ENCODE data around the gene ZNF689. TPM values are rescaled to one million over a fixed set of nuclear protein-coding genes. Genes with fewer than 3 reads are reported as not detected.

The ZNF689 gene
- total RNA-seq, 1 donor from 2014 or later = 24.5 TPM

GRCh38 chr16:30569281-30569680 is 40.9 kb downstream of the ZNF689 start:
- Mint-ChIP-seq H3K9me3 (ENCODE audit: low read depth) (no peaks in the 10 kb centered on the region), H3K4me1 (ENCODE audit: low read depth) (peaks cover 32% of the 10 kb centered on the region), H3K27me3 (no peaks in the 10 kb centered on the region), H3K4me3 (ENCODE audit: low read depth) (no peak overlapping the region), H3K27ac (no peak overlapping the region), H3K36me3 (ENCODE audit: insufficient read depth) (no peaks in the 10 kb centered on the region)
- DNase-seq (ENCODE audit: low spot score, unreplicated experiment) = no peak
- TF ChIP-seq, protein P1, sequence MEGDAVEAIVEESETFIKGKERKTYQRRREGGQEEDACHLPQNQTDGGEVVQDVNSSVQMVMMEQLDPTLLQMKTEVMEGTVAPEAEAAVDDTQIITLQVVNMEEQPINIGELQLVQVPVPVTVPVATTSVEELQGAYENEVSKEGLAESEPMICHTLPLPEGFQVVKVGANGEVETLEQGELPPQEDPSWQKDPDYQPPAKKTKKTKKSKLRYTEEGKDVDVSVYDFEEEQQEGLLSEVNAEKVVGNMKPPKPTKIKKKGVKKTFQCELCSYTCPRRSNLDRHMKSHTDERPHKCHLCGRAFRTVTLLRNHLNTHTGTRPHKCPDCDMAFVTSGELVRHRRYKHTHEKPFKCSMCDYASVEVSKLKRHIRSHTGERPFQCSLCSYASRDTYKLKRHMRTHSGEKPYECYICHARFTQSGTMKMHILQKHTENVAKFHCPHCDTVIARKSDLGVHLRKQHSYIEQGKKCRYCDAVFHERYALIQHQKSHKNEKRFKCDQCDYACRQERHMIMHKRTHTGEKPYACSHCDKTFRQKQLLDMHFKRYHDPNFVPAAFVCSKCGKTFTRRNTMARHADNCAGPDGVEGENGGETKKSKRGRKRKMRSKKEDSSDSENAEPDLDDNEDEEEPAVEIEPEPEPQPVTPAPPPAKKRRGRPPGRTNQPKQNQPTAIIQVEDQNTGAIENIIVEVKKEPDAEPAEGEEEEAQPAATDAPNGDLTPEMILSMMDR (IDR thresholded peaks at IDR 0.05; ENCODE audit: unreplicated experiment) = no peak

GRCh38 chr16:30567991-30568638 is 42.1 kb downstream of the ZNF689 start:
- peaks cover 28% of the 10 kb centered on the region for H3K4me1 Mint-ChIP-seq (ENCODE audit: low read depth)
- H3K36me3 Mint-ChIP-seq (ENCODE audit: insufficient read depth) = no peaks in the 10 kb centered on the region
- TF ChIP-seq, protein P1 (IDR thresholded peaks at IDR 0.05; ENCODE audit: unreplicated experiment) = no peak
- no peaks in the 10 kb centered on the region for H3K27me3 Mint-ChIP-seq
- DNase-seq (ENCODE audit: low spot score, unreplicated experiment) = no peak
- H3K27ac Mint-ChIP-seq = peak overlapping the region; percentile 90
- no peak overlapping the region for H3K4me3 Mint-ChIP-seq (ENCODE audit: low read depth)
- no peaks in the 10 kb centered on the region for H3K9me3 Mint-ChIP-seq (ENCODE audit: low read depth)

GRCh38 chr16:30567160-30567990 is 42.8 kb downstream of the ZNF689 start:
- H3K27me3 Mint-ChIP-seq = no peaks in the 10 kb centered on the region
- no peaks in the 10 kb centered on the region for H3K9me3 Mint-ChIP-seq (ENCODE audit: low read depth)
- peaks cover 28% of the 10 kb centered on the region for H3K4me1 Mint-ChIP-seq (ENCODE audit: low read depth)
- TF ChIP-seq, protein P1 (IDR thresholded peaks at IDR 0.05; ENCODE audit: unreplicated experiment) = no peak
- H3K4me3 Mint-ChIP-seq (ENCODE audit: low read depth) = no peak overlapping the region
- DNase-seq (ENCODE audit: low spot score, unreplicated experiment) = no peak
- no peaks in the 10 kb centered on the region for H3K36me3 Mint-ChIP-seq (ENCODE audit: insufficient read depth)
- H3K27ac Mint-ChIP-seq = peak overlapping the region; percentile 90

GRCh38 chr16:30566531-30566930 is 43.7 kb downstream of the ZNF689 start:
- Mint-ChIP-seq H3K27me3 (no peaks in the 10 kb centered on the region), H3K4me1 (ENCODE audit: low read depth) (peaks cover 24% of the 10 kb centered on the region), H3K36me3 (ENCODE audit: insufficient read depth) (no peaks in the 10 kb centered on the region), H3K9me3 (ENCODE audit: low read depth) (no peaks in the 10 kb centered on the region), H3K27ac (no peak overlapping the region), H3K4me3 (ENCODE audit: low read depth) (no peak overlapping the region)
- TF ChIP-seq, protein P1 (IDR thresholded peaks at IDR 0.05; ENCODE audit: unreplicated experiment) = no peak
- no peak for DNase-seq (ENCODE audit: low spot score, unreplicated experiment)

GRCh38 chr16:30565984-30566383 is 44.2 kb downstream of the ZNF689 start:
- Mint-ChIP-seq H3K36me3 (ENCODE audit: insufficient read depth) (peaks cover 1% of the 10 kb centered on the region), H3K4me1 (ENCODE audit: low read depth) (peaks cover 23% of the 10 kb centered on the region), H3K27me3 (peaks cover 2% of the 10 kb centered on the region), H3K9me3 (ENCODE audit: low read depth) (no peaks in the 10 kb centered on the region), H3K4me3 (ENCODE audit: low read depth) (no peak overlapping the region), H3K27ac (peak overlapping the region; percentile 52)
- TF ChIP-seq, protein P1 (IDR thresholded peaks at IDR 0.05; ENCODE audit: unreplicated experiment) = no peak
- no peak for DNase-seq (ENCODE audit: low spot score, unreplicated experiment)

Data from progenitor cell of endocrine pancreas (in vitro differentiated cells).